ENCODE measurements around the gene TRAIP. TPM values are rescaled to one million over a fixed set of nuclear protein-coding genes. Genes with fewer than 3 reads are reported as not detected.

Gene TRAIP
- total and polyA plus RNA-seq, 5 experiments from 2014 or later: 1.3 to 5.8 (median 2.0) TPM

DNA sequence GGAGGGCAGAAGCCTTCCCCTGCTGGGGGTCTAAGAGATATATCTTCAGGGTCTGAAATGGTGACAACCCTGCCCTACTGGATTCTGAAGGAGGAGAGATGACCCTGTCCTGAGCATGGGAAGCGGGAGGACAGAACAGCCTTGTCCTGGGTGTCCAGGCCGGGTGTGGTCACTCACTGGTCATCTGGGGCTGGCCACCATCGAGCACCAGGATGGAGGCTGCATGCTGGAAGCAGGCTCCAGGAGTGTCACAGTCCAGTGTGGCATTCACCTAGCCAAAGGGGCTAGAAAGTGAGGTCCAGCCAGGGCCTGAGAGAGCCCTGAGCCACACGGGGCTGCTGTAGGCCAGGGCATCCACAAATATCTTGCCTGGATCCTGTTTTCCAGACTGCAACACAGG lies 61.9 kb downstream of the TRAIP start:
- ATAC-seq: no peak
- no peaks in the 10 kb centered on the region for H3K27me3 Mint-ChIP-seq
- peaks cover 3 to 10% (median 7%) of the 10 kb centered on the region in 4 donors for H3K4me1 Mint-ChIP-seq
- H3K9me3 Mint-ChIP-seq: no peaks in the 10 kb centered on the region
- no peaks in the 10 kb centered on the region for H3K36me3 Mint-ChIP-seq
- POLR2A ChIA-PET: no interaction called here
- peak in 1 of 10 donors; percentile 26 for DNase-seq
- H3K27ac Mint-ChIP-seq: no peak overlapping the region
- no peak overlapping the region for H3K4me3 Mint-ChIP-seq

DNA sequence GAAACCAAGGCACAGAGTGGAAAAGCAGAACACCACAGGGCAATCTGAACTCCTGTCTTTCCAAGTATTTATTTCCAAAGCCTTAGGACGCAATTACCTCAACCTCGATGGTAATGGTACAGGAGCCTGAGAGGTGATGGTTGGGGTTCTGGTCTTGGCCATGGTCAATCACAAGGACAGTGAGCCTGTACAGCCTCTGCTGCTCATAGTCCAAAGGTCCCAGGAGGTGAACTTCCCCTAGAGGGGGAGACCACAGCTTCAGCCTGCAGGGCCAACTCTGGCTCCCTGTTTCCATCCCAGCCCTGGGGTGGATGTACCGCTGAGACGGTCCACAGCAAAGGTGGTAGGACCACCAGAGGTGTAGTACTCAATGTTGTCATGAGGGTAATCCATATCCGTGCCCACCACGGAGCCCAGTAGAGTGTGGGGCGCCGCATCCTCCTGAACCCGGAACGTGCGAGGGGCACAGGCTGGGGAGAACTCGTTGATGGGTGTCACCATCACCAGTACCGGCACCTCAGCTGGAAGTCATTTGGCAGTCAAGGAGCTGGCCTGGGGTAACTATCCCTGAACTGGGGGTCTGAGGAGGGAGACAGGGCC lies 62.8 kb downstream of the TRAIP start:
- Mint-ChIP-seq H3K36me3 (no peaks in the 10 kb centered on the region), H3K9me3 (no peaks in the 10 kb centered on the region), H3K4me3 (no peak overlapping the region), H3K4me1 (peaks cover 3 to 10% (median 7%) of the 10 kb centered on the region in 4 donors), H3K27ac (no peak overlapping the region), H3K27me3 (no peaks in the 10 kb centered on the region)
- DNase-seq: peak in 1 of 10 donors; percentile 59
- no peak for ATAC-seq
- POLR2A ChIA-PET: no interaction called here

- Mint-ChIP-seq H3K27me3 (no peaks in the 10 kb centered on the region), H3K4me1 (peaks cover 3 to 10% (median 7%) of the 10 kb centered on the region in 4 donors), H3K27ac (peak overlapping the region in 2 of 10 donors; percentile 15 to 16), H3K36me3 (no peaks in the 10 kb centered on the region), H3K4me3 (no peak overlapping the region), H3K9me3 (no peaks in the 10 kb centered on the region)
- POLR2A ChIA-PET: no interaction called here
- DNase-seq (peak in 1 of 10 donors; percentile 16), ATAC-seq (no peak)
Measured at GRCh38 chr3:49792371-49793150, 63.8 kb downstream of the TRAIP start.

DNA sequence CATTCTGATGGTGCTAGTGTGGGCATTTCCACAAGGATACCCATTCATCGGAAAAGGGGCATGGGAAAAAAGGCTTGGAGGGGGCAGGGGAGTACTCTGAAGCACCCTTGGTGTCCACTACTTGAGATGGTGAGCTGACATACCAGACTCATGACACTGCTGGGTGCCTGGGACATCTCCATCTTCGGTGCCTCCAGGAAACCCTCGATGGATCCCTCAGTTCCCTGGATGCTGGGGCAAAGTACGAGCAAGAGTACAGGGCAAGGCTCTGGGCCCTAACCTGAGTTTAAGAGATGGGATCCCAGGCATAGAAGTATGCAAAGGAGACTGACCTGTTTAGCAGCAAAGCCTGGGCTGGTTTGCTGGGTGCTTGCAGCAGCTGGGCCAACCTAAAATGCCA lies 64.8 kb downstream of the TRAIP start:
- DNase-seq: peak in 1 of 10 donors; percentile 32
- Mint-ChIP-seq H3K27ac (peak overlapping the region in 1 of 10 donors; percentile 20), H3K4me1 (peaks cover 10 to 16% (median 13%) of the 10 kb centered on the region in 4 donors), H3K9me3 (no peaks in the 10 kb centered on the region), H3K36me3 (no peaks in the 10 kb centered on the region), H3K4me3 (no peak overlapping the region), H3K27me3 (no peaks in the 10 kb centered on the region)
- POLR2A ChIA-PET: interaction anchor here (0.6 to 2.9 kb wide), 2 partner anchors 12 to 69 kb away, joined by 3 to 7 read pairs; partner anchors contain the start of gene INKA1
- ATAC-seq: no peak

DNA sequence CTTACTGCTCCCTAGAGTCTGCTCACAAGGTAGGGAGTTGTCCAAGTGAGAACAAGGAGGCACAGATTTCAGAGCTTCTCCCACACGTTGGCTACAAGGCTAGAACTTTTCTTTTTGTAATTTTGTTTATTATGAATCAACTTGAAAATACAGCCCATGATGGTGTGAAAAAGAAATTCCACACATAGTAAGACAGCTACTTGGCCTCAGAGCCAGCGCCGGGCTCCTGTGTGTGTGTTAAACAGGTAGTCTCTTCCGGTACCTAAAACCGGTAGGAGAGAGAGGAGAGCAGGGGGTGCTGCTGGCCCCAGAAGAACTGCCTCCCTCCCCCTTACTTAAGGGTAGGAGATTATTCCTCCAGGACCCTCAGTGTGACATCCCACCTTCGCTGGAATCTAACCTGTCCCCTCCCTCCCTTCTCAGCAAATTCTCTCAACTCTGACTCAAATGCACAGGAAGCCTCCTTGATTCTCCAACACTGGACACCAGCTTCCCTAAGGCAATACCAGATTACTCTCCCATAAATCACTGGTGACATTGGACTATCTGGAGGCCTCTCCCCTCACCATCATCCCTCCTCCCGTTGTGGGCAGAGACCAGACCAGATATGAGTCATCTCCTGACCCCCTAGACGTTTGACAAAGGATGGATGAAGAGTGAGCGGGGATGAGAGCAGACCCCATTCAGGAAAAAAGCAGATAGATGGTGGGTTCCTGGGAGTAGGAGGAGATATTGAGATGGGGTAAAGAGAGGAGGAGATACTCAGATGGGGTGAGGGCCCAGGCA lies 65.5 kb downstream of the TRAIP start:
- POLR2A ChIA-PET: interaction anchor here (0.6 to 2.9 kb wide), 3 partner anchors 13 to 327 kb away, joined by 3 to 7 read pairs (median 4); partner anchors contain the start of gene INKA1
- ATAC-seq (no peak), DNase-seq (peak in 1 of 10 donors; percentile 23)
- peak overlapping the region in 1 of 10 donors; percentile 31 for H3K4me3 Mint-ChIP-seq
- no peaks in the 10 kb centered on the region for H3K27me3 Mint-ChIP-seq
- no peaks in the 10 kb centered on the region for H3K36me3 Mint-ChIP-seq
- peaks cover 10 to 18% (median 15%) of the 10 kb centered on the region in 4 donors for H3K4me1 Mint-ChIP-seq
- peak overlapping the region in 9 of 10 donors; percentile 2 to 92 (median 82) for H3K27ac Mint-ChIP-seq
- no peaks in the 10 kb centered on the region for H3K9me3 Mint-ChIP-seq

DNA sequence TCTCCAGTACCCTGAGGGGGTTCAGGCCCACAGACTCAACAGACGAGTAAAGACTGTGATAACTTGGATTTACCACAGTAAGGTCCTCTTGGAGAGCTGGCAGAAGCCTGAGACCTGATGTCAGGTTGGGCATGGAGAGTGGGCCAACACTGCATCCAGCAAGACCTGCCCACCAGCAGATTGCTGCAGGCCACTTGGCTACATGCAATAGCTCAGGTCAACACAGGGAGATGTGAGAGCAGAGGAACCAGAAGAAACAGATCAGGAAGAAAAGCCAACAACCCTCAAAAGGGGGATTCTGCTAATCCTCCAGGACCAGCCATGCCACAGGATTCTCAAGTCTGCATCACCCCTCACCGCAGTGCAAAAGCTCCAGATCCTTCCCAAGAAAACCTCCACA lies 68.3 kb downstream of the TRAIP start:
- Mint-ChIP-seq H3K27ac (peak overlapping the region in 4 of 10 donors; percentile 68 to 100 (median 98)), H3K4me1 (peaks cover 17 to 42% (median 32%) of the 10 kb centered on the region in 4 donors), H3K27me3 (no peaks in the 10 kb centered on the region), H3K4me3 (peak overlapping the region in 3 of 10 donors; percentile 14 to 93 (median 28)), H3K9me3 (no peaks in the 10 kb centered on the region), H3K36me3 (peaks cover 0 to 14% (median 0%) of the 10 kb centered on the region in 3 donors)
- ATAC-seq (no peak), DNase-seq (no peak)
- POLR2A ChIA-PET: interaction anchor here (1.1 to 3.6 kb wide), 2 partner anchors 16 to 68 kb away, joined by 6 to 35 read pairs; partner anchors contain the start of genes AMIGO3 and INKA1

GRCh38 chr3:49787536-49787935 lies 68.8 kb downstream of the TRAIP start:
- H3K27me3 Mint-ChIP-seq: no peaks in the 10 kb centered on the region
- ATAC-seq (no peak), DNase-seq (no peak)
- peaks cover 0 to 15% (median 0%) of the 10 kb centered on the region in 3 donors for H3K36me3 Mint-ChIP-seq
- H3K27ac Mint-ChIP-seq: peak overlapping the region in 9 of 10 donors; percentile 20 to 100 (median 99)
- POLR2A ChIA-PET: interaction anchor here (1.1 to 3.6 kb wide), 4 partner anchors 17 to 152 kb away, joined by 5 to 35 read pairs (median 6); partner anchors contain the start of genes AMIGO3, INKA1 and RBM6
- H3K4me3 Mint-ChIP-seq: peak overlapping the region in 9 of 10 donors; percentile 6 to 96 (median 93)
- no peaks in the 10 kb centered on the region for H3K9me3 Mint-ChIP-seq
- peaks cover 17 to 45% (median 32%) of the 10 kb centered on the region in 4 donors for H3K4me1 Mint-ChIP-seq

DNA sequence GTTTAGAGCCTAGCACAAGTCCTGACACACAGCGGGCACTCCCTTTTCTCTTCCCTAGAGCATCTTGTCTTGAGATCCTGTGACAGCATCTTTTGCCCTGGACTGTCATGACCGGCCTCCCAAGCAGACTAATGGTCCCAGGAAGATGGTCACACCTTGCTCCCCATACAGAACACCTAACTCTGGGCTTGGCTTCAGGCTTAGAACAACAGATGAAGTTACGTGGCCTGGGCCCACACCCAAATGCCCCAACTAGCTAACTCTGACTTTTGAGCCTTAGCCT lies 69.2 kb downstream of the TRAIP start:
- Mint-ChIP-seq H3K9me3 (no peaks in the 10 kb centered on the region), H3K4me3 (peak overlapping the region; percentile 90 to 96 (median 94)), H3K36me3 (peaks cover 0 to 19% (median 0%) of the 10 kb centered on the region in 3 donors), H3K27ac (peak overlapping the region; percentile 97 to 100 (median 99)), H3K27me3 (no peaks in the 10 kb centered on the region), H3K4me1 (peaks cover 17 to 49% (median 34%) of the 10 kb centered on the region in 4 donors)
- DNase-seq (peak in 1 of 10 donors; percentile 25), ATAC-seq (no peak)
- POLR2A ChIA-PET: interaction anchor here (1.2 to 3.6 kb wide), 7 partner anchors 17 to 153 kb away, joined by 3 to 35 read pairs (median 7); partner anchors contain the start of genes AMIGO3, INKA1, RBM6 and UBA7

- H3K4me1 Mint-ChIP-seq: peaks cover 17 to 51% (median 35%) of the 10 kb centered on the region in 4 donors
- POLR2A ChIA-PET: interaction anchor here (1.0 to 3.6 kb wide), 14 partner anchors 11 to 765 kb away, joined by 3 to 35 read pairs (median 4); partner anchors contain the start of genes AMIGO3, INKA1, RBM6 and UBA7
- H3K27me3 Mint-ChIP-seq: no peaks in the 10 kb centered on the region
- ATAC-seq (peak; percentile 98), DNase-seq (peak; percentile 96 to 100 (median 99))
- H3K9me3 Mint-ChIP-seq: no peaks in the 10 kb centered on the region
- peaks cover 0 to 19% (median 0%) of the 10 kb centered on the region in 3 donors for H3K36me3 Mint-ChIP-seq
- H3K27ac Mint-ChIP-seq: peak within 1 kb of the TSS; percentile 97 to 100 (median 99)
- H3K4me3 Mint-ChIP-seq: peak within 1 kb of the TSS; percentile 90 to 96 (median 94)
Measured at GRCh38 chr3:49786357-49787181, 69.8 kb downstream of the TRAIP start, which contains the start of gene IP6K1. TSS of gene IP6K1 (minus strand) at chr3:49786542. CDS start at chr3:49748040, 38,502 bp downstream.

DNA sequence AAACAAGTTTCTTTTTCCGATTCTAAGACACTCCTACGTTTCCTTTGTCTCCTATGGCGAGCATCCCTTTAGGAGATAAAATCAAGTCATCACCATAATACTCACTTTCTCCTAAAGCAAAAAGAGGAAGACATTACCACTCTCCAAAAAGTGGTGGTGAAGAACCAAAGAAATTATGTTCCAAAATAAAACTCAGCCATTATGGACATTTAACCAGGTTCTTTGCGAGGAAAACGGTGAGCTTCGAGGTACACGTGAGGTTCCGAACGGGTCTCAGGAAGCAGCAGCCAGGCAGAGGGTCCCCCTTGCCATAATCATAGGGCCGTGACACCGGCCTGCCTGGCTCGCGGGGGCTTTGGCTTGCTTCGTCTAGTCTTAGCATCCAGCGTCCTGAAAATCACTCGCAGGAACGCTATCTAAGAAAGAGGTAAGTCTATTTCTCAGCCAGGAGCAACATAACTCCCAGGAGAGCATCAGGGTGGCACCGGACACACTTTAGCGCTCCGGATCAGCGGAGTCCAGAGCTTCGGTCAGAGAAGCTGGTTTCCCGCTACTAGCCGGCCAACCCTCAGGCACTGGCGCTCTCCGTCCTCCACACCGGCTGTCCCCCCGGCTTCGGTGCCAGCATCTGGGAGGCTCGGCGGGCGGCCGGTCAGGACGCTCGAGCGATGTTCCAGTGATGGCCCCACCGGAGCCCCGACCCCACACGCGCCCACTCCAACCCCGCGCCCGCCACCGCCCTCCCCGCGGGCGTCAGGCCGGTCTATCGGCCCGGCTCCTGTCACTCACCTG lies 70.6 kb downstream of the TRAIP start:
- ATAC-seq: peak; percentile 33 to 50
- peak in 2 of 10 donors; percentile 20 to 26 for DNase-seq

More for the DNA sequence above, 70.6 kb downstream of the TRAIP start:
- H3K9me3 Mint-ChIP-seq: no peaks in the 10 kb centered on the region
- peaks cover 20 to 56% (median 43%) of the 10 kb centered on the region in 4 donors for H3K4me1 Mint-ChIP-seq
- peak overlapping the region; percentile 79 to 100 (median 99) for H3K27ac Mint-ChIP-seq
- peak overlapping the region; percentile 86 to 96 (median 93) for H3K4me3 Mint-ChIP-seq
- POLR2A ChIA-PET: interaction anchor here (1.0 to 3.6 kb wide), 14 partner anchors 10 to 765 kb away, joined by 3 to 35 read pairs (median 4); partner anchors contain the start of genes AMIGO3, INKA1, RBM6 and UBA7
- H3K27me3 Mint-ChIP-seq: no peaks in the 10 kb centered on the region
- H3K36me3 Mint-ChIP-seq: peaks cover 0 to 27% (median 0%) of the 10 kb centered on the region in 3 donors

Data from naive thymus-derived CD8-positive, alpha-beta T cell (primary cell).